ENCODE results near the gene BTNL9.

DNA sequence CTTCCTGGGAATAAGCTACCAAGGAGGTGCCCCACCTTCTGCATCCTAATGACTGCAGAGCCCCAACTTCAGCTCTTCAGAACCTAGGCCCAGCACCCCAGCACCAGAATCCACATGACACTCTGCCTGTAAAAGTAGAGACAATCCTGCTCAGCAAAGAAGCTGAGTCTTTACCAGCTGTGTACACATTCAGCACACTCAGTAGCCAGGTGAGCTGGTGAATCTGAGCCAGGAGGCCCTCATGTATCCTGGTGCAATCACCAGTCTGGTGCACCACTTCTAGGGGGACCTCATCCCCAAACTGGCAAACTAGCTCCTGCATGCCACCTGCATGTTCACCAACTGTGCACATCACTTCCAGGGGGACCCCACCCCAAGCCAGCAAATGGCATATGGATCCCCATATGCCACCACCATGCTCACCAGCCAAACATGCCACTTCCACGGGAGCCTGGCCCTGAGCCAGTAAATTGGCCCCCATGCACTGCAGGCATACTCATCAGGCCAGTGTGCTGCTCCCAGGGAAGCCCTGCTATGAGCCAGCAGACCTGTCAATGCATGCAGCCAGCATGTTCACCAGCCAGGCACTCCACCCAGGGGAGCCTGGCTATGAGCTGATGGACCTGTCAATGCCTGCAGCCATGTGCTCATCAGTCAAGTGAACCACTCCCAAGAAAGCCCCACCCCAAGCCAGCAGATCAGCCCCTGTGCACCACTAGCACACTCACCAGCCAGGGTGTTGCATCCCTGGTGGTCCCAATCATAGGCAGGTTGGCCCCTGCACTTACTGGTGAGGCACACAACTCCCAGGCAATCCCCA lies 15.6 kb upstream of the BTNL9 start:
- TF ChIP-seq HDAC6 (IDR thresholded peaks at IDR 0.05; ENCODE audit: low read depth, low read length), result no peak
- TF ChIP-seq CEBPB (IDR thresholded peaks at IDR 0.05; ENCODE audit: borderline replicate concordance, low read depth, low read length), result no peak
- TF ChIP-seq MYNN (CRISPR knock-in tag; IDR thresholded peaks at IDR 0.05; ENCODE audit: low read depth), result no peak
- no peak for TF ChIP-seq EZH2 (conservative IDR thresholded peaks at IDR 0.05; ENCODE audit: low read depth, low read length)
- no peak for TF ChIP-seq ZBTB1 (CRISPR knock-in tag; IDR thresholded peaks at IDR 0.05; ENCODE audit: borderline replicate concordance)
- no peak for TF ChIP-seq CTCF (CRISPR knock-in tag; IDR thresholded peaks at IDR 0.05)
- TF ChIP-seq ZBTB39 (CRISPR knock-in tag; IDR thresholded peaks at IDR 0.05), result no peak
- TF ChIP-seq HMGXB4 (CRISPR knock-in tag; IDR thresholded peaks at IDR 0.05; ENCODE audit: borderline replicate concordance in 1 of 2, low read depth in 1 of 2), result no peak
- TF ChIP-seq, protein P1, sequence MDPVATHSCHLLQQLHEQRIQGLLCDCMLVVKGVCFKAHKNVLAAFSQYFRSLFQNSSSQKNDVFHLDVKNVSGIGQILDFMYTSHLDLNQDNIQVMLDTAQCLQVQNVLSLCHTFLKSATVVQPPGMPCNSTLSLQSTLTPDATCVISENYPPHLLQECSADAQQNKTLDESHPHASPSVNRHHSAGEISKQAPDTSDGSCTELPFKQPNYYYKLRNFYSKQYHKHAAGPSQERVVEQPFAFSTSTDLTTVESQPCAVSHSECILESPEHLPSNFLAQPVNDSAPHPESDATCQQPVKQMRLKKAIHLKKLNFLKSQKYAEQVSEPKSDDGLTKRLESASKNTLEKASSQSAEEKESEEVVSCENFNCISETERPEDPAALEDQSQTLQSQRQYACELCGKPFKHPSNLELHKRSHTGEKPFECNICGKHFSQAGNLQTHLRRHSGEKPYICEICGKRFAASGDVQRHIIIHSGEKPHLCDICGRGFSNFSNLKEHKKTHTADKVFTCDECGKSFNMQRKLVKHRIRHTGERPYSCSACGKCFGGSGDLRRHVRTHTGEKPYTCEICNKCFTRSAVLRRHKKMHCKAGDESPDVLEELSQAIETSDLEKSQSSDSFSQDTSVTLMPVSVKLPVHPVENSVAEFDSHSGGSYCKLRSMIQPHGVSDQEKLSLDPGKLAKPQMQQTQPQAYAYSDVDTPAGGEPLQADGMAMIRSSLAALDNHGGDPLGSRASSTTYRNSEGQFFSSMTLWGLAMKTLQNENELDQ (CRISPR knock-in tag; IDR thresholded peaks at IDR 0.05; ENCODE audit: borderline replicate concordance), result no peak
- TF ChIP-seq KLF12 (CRISPR knock-in tag; IDR thresholded peaks at IDR 0.05; ENCODE audit: borderline replicate concordance), result no peak
